HG03558 (cell line): ENCODE data around the gene C8G.

Experiments
- ATAC-seq: cut with Tn5 transposase; IDR thresholded peaks from one replicate; pipeline ENCODE4 v1.9.1; 2021; ENCODE audit warnings: moderate number of reproducible peaks; ENCODE audit not compliant: unreplicated experiment; ENCODE audit errors: extremely low read depth

C8G gene

DNA sequence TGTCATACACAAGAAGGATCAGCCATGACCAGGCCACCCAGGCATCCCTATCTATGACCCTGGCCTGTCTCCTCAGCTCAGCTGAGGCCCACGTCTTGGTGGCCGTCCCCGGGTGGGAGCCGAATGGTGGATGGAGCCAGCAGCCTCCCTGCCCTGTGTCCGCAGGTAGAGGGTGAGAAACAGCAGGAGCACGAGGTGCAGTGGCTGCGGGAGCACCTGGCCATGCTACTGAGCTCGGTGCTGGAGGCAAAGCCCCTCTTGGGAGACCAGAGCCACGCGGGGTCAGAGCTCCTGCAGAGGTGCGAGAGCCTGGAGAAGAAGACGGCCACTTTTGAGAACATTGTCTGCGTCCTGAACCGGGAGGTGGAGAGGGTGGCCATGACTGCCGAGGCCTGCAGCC, 25.0 kb upstream of the C8G start:
- no peak for ATAC-seq

DNA sequence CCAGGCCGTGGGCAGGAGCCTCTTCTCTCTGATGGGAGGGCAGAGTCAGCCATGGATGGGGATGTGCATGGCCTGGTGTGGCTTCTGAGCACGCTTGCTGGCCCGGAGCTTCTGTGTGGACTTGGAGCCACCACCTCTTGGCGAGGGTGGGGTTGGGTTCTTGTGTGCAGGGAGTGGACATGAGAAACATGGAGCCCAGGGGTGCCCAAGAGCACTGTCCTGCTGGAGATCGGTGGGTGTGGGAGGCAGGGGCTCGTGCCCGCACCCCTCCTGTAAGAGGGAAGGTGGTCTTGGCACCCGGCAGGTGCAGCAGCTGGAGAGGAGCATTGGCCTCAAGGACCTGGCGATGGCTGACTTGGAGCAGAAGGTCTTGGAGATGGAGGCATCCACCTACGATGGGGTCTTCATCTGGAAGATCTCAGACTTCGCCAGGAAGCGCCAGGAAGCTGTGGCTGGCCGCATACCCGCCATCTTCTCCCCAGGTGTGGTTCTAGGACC, 24.3 kb upstream of the C8G start:
- ATAC-seq, result no peak

DNA sequence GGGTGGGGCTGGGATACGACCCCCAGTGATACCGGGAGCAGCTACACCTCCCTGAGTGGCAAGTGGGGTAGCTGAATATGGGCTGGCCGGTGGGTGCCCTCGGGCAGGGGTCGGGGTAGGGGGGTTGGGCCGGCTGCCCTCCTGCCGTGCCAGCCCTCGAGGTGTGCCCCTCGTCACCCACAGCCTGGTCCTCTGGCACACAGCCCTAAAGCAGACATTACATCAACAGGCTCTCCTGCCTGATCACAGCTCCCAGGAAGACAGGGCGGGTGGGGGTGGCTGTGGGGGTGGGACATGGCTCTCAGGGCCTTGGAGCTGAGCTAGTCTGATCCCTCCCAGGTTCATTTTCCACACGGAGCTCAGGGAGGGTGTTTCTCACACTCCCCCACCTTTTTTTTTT, 23.7 kb upstream of the C8G start:
- no peak for ATAC-seq

DNA sequence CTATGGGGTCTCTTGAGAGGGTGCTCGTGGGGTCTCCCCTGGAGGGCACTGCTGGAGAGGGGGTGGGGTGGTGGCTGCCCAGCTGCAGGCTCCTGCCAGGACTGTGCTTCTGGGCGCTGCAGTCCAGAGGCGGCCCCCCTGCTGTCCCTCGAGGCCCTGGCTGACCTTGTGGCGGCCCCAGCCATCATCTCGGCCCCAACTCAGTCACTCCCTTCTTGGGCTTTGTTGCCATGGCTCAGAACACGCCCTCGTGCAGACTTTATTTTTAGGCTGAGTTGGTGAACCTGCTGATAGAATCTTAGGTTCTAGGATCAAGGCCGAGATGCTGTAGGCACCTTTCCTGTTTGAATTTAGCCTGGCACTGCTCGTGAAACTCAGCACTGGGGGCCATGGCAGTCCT, 23.3 kb upstream of the C8G start:
- no peak for ATAC-seq

DNA sequence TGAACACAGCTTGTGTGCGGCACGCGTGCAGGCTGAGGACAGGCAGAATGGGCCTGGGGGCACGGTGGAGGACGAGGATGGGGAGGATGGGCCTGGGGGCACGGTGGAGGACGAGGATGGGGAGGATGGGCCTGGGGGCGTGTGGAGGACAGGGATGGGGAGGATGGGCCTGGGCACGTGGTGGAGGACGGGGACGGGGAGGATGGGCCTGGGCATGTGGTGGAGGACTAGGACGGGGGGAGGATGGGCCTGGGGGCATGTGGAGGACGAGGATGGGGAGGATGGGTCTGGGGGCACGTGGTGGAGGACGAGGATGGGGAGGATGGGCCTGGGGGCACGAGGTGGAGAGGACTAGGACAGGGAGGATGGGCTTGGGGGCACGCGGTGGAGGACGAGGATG, 22.5 kb upstream of the C8G start:
- no peak for ATAC-seq

DNA sequence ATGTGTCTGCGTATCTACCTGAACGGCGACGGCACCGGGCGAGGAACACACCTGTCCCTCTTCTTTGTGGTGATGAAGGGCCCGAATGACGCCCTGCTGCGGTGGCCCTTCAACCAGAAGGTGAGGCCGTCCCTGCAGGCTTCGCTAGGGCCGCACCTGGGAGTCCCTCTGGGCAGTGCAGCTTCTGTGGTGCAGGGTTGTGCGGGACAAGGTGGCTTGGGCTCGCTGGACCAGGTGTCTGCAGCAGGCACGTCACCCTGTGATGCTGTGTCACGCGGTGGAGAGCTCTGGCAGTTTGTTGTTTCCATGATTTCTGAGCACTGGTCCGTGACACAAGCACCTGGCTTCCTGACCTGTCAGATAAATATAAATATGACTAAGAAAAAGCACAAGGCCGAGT, 21.2 kb upstream of the C8G start:
- ATAC-seq, result no peak

DNA sequence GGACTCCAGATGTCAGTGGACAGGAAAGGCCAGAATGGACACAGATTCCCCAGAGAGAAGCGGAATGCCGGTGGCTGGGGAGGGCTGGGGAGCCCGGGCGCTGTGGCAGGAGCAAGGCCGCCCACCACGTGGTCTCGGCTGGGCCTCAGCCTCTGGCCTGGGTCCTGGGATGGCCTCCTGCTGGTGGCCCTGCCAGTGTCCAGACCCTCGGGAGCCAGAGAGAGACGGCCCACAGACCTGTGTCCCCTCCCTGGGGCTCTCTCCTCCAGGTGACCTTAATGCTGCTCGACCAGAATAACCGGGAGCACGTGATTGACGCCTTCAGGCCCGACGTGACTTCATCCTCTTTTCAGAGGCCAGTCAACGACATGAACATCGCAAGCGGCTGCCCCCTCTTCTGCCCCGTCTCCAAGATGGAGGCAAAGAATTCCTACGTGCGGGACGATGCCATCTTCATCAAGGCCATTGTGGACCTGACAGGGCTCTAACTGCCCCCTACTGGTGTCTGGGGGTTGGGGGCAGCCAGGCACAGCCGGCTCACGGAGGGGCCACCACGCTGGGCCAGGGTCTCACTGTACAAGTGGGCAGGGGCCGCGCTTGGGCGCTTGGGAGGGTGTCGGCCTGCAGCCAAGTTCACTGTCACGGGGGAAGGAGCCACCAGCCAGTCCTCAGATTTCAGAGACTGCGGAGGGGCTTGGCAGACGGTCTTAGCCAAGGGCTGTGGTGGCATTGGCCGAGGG, 19.5 kb upstream of the C8G start:
- ATAC-seq, result no peak

DNA sequence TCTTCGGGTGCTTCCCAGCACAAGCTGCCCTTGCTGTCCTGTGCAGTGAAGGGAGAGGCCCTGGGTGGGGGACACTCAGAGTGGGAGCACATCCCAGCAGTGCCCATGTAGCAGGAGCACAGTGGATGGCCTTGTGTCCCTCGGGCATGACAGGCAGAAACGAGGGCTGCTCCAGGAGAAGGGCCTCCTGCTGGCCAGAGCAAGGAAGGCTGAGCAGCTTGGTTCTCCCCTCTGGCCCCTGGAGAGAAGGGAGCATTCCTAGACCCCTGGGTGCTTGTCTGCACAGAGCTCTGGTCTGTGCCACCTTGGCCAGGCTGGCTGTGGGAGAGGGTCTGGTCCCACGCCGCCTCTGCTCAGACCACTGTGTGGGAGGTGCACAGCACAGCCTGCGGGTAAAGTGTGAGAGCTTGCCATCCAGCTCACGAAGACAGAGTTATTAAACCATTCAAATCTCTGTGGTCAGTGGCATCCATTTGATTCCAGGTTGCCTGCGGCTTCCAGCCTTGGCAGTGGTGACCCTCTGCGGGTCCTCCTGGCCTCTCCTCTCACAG, 18.8 kb upstream of the C8G start:
- no peak for ATAC-seq

DNA sequence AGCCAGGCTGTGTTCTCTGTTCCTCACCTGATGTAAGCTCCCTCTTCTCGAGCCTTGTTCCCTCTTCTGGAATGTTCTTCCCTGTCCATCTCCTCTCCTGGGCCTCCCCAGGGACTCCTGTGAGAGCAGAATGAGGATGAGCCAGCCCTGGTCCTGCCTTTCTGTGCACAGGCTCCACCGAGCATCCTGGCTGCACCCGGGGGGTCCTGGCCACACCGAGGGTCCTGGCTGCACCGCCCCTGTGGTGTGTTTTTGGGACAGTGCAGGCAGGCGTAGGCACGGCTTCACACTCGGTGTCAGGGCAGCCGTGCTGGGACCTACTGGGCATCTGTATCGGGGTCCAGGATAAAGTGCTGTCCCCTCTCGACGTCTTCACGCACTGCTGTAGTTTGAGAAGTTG, 18.3 kb upstream of the C8G start:
- no peak for ATAC-seq

DNA sequence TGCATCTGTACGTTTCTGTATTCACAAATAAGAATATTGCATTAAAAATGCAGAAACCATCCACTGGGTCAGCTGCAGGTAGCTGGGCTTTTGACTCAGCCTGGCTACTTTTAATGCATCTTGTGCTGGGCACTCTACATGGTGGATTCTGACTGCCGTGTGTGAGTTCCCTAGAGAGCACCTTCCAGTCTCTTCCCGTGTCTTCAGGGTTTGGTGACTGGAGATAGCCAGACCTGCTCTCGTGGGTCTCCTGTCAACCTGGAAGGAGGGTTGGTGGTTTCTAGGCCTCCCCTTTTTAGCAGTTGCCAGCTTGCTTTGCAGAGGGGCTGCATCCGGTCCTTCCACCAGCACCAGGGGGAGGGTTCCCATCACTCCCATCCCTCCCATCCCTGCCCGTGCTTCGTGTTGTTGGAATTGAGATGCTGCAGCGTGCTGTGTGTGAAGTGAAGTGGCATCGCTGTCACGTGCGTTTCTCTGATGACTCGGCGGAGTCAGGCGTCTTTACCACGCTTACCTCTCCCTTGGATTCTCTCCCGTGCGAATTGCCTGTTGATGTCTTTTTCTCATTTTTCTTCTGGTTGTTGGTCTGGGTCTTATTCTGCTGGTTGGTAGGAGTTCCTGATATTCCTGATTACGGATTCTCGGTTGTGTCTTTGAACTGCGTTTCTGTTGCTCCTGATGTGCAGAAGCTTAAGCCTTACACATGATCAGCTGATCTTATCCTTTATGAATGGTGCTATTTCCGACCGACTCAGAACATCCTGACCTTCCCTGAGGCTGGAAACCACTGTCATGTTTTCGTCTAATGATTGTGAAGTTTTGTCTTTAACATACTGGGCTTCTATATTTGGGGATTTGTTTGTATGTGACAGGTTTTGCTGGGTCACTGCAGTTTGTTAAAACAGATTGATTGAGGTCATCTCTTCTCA, 17.4 kb upstream of the C8G start:
- ATAC-seq, result no peak

DNA sequence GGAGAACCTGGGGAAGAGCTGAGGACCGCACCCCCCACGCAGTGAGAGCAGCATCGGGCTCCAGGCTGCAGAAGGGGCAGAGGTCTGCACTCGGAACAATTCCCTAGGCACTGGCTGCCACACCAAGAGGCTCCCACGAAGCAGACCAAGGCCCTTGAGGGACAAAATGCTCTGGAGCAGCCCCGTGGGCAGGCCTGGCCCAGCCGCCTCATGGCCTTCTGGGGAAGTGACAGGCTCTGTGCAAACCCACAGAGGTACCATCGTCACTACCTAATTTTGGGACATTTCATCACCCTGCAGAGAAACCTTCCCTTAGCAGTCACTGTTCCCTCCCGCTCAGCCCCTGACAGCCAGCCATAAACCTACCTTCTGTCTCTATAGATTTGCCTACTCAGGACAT, 16.5 kb upstream of the C8G start:
- no peak for ATAC-seq

DNA sequence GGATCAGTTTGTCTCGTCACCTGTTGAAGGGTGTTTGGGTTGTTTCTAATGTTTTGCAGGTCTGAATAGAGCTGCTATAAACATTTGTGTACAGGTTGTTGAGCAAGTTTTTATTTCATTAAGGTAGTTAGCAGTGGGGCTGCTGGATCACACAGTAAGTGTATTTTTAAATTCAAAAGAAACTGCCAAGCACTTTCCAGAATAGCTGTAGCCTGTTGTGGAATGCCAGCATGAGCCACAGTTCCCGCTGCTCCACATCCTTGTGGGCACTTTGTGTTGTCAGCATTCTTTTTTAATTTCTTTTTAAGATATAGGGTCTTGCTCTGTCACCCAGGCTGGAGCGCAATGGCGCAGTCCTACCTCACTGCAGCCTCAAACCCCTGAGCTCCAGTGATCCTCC, 15.0 kb upstream of the C8G start:
- ATAC-seq, result no peak

DNA sequence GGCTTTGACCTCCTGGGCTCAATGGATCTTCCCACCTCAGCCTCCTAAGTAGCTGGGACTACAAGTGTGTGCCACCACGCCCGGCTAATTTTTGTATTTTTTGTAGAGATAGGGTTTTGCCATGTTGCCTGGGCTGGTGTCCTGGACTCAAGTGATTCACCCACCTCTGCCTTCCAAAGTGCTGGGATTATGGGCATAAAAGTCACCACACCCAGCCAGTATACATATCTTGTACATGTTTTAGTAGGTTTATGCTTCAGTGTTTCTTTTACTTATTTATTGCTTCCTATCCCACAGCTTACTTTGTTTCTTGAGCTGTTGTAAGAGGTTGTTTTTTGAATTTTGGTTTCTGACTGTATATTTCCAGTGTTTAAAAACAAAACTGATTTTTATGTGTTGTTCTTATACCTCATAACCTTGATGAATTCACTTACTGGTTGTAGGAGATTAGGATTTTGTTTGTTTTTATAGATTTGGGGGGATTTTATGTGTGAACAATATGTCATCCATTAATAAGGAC, 13.4 kb upstream of the C8G start:
- ATAC-seq, result no peak

DNA sequence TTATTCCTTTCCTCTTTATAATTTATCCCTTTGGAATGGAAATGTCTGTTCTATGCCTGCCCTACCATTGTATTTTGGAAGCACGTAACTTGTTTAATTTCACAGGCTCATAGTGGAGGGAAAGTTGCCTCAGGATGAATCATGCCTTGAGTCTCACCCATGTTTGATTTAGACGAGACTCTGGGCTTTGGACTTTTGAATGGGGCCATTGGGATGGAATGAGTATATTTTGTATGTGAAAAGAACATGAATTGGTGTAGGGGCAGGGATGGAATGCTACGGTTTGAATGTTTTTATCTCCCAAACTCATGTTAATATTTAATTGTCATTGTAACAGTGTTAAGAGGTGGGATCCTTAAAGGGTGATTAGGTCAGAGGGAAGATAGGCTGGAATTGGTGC, 10.8 kb upstream of the C8G start:
- ATAC-seq, result no peak

DNA sequence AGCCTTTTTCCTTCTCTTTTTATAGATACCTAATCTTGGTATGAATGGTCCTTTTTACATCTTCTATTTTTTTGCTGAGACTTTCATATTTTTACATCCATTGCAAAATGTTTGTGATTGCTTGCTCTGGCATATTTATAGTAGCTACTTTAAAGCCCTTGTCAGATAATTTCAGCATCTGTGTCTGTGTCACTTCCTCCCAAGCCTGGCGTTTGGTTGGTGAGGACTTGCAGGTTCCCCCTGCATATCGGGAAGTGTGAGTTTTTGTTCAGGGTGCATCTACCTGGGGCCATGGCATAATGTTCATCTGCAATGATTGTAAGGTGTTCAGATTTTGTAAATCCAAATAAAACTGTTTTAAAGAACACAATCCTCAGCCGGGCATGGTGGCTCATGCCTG, 9.4 kb upstream of the C8G start:
- ATAC-seq, result no peak

DNA sequence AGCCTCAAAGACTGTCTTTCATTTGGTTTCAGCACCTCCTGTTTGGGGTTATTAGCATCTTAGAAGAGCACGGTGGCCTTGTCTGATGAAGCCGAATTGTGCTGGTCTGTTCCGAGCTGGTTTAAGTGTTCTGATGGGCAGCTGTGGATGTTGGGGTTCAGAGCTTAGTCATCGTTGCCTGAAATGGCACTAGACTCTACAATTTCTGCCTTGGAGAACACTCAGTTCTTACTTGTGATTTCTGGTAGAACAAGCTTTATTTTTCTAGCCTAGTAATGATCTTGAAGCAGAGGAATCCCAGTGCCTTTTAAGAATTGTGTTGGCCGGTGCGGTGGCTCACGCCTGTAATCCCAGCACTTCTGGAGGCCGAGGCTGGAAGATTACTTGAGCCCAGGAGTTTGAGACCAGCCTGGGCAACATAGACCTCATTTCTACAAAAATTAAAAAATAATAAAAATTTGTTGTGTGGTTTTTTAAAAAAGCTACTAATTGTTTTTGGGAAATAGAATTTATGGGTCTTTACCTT, 8.3 kb upstream of the C8G start:
- no peak for ATAC-seq

DNA sequence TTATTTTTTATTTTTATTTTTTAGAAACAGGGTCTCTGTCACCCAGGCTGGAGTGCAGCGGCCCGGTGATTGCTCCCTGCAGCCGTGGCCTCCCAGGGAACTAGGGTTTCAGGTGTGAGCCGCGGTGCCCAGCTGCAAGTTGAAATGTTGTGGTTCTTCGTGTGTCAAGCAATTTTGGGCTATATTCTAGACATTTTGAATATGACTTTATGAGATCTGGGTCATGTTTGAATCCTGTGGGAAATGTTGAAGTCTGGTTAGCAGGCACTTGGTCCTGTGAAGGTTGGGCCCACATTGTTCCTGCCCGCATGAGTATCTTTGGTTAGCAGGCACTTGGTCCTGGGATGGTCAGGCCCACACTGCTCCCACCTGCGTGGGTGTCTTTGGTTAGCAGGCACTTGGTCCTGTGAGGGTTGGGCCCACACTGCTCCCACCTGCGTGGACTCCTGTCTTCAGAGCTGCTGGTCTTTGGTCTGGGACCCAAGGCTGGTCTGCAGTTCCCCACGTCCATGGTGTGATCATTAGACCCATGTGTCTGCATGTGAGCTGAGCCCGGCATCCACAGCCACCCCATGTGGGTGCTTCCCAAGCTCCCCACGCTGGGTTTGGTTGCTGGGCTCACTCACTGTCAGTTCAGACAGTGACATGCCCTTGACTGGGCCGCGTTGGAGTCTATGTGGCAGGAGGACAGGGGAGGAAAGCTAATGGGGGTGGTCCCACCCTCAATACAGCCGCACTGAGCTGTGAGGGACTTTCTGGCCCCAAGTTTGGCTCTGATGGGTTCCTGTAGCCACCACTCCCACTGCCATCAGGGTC, 7.6 kb upstream of the C8G start:
- no peak for ATAC-seq

DNA sequence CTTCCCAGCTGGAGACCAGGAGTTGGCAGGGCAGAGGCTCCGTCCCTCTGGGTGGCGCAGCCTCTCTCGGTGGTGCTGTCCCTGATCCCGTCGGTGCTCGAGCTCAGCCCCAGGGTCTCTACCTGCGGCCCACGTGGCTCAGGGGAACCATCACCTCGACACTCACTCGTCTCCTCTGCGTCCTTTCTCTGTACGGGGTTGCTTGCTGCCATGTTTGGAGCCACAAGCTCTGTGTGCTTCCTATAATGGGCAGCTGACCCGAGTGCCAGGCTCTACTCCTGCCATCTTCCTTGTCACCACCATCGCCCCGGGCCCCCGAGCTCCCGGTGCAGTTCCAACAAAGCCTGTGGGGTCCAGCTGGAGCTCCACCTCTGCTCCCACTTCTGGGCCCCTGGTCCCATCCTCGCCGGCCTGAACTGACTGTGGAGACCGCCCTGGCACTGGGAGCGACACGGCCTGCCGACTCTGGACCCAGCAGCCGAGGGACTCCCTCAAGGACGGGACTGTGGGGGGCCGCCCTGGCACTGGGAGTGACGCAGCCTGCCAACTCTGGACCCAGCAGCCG, 5.5 kb upstream of the C8G start:
- no peak for ATAC-seq

DNA sequence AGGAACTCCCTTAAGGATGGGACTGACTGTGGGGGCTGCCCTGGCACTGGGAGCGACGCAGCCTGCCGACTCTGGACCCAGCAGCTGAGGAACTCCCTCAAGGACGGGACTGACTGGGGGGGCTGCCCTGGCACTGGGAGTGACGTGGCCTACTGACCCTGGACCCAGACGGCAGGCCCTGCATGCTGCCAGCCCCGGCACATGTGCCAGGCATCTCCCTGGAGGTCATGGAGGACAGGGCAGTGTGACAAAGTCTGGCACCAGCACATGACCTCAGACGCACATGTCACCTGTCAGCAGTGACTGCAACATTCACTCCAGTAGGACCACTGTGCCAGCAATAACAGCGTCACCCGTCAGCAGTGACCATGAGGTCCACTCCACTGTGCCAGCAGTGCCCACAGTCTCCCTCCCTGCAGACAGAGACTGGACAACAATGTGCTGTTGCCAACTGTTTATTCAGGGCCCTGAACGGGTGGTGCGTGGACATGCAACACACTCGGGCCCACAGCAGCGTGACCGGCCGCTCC, 5.0 kb upstream of the C8G start:
- ATAC-seq, result no peak
